ENCODE results near the gene STAB2. TPM values are rescaled to one million over a fixed set of nuclear protein-coding genes. Genes with fewer than 3 reads are reported as not detected.

Gene STAB2
- total and polyA plus RNA-seq, 7 experiments from 2014 or later = not detected

DNA sequence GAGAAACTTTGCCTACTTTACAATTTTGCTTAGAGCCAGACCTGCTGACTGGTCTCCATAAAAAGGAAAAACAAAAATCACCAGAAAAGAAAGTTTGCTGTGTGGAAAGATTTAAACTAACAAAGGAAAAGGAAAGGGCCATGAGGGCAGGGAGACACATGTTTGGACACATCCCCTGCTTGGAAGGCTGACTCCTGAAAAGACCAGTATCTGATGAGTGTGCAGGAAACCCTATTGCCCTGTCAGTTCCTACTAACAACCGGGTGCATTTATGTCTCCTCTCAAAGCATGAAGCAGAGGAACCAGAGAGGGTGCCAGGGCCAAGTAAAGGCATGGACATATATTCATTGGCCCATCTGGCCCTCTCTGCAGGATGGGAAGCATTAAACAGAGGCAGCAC is 7.0 kb upstream of the STAB2 start:
- H3K4me3 ChIP-seq (ENCODE audit: low read length) = no peak overlapping the region
- Mint-ChIP-seq H3K36me3 (no peaks in the 10 kb centered on the region), H3K27me3 (peaks cover 35 to 46% (median 42%) of the 10 kb centered on the region in 5 donors), H3K27ac (no peak overlapping the region), H3K4me1 (peaks cover 0 to 7% (median 5%) of the 10 kb centered on the region in 7 donors), H3K4me3 (no peak overlapping the region), H3K9me3 (peaks cover 0 to 2% (median 0%) of the 10 kb centered on the region in 11 donors)
- no peaks in the 10 kb centered on the region for H3K4me1 ChIP-seq (ENCODE audit: control insufficient read depth in 2 of 2, insufficient read depth in 2 of 2, low read length in 2 of 2)
- no peaks in the 10 kb centered on the region for H3K27me3 ChIP-seq (ENCODE audit: control insufficient read depth in 2 of 2, insufficient read depth in 2 of 2, low read length in 2 of 2)
- ATAC-seq (no peak), DNase-seq (no peak)
- intact Hi-C loops (cut with micrococcal nuclease) = no loop called here
- no peak overlapping the region for H3K27ac ChIP-seq (ENCODE audit: low read depth, low read length)
- H3K9me3 ChIP-seq (ENCODE audit: control insufficient read depth in 2 of 3, low read length in 3 of 3) = no peaks in the 10 kb centered on the region
- no peaks in the 10 kb centered on the region for H3K36me3 ChIP-seq (ENCODE audit: control insufficient read depth in 2 of 3, insufficient read depth in 3 of 3, low read length in 3 of 3)
- CTCF ChIA-PET = no interaction called here
- POLR2A ChIA-PET = no interaction called here

- no peaks in the 10 kb centered on the region for H3K36me3 Mint-ChIP-seq
- peaks cover 20 to 31% (median 27%) of the 10 kb centered on the region in 5 donors for H3K27me3 Mint-ChIP-seq
- no peaks in the 10 kb centered on the region for H3K27me3 ChIP-seq (ENCODE audit: control insufficient read depth in 2 of 2, insufficient read depth in 2 of 2, low read length in 2 of 2)
- H3K4me3 ChIP-seq (ENCODE audit: low read length) = no peak overlapping the region
- no peaks in the 10 kb centered on the region for H3K4me1 ChIP-seq (ENCODE audit: control insufficient read depth in 2 of 2, insufficient read depth in 2 of 2, low read length in 2 of 2)
- ChIA-PET POLR2A (no interaction called here), CTCF (no interaction called here)
- intact Hi-C loops (cut with micrococcal nuclease) = no loop called here
- H3K36me3 ChIP-seq (ENCODE audit: control insufficient read depth in 2 of 3, insufficient read depth in 3 of 3, low read length in 3 of 3) = no peaks in the 10 kb centered on the region
- DNase-seq = no peak
- no peaks in the 10 kb centered on the region for H3K9me3 Mint-ChIP-seq
- H3K4me3 Mint-ChIP-seq = no peak overlapping the region
- no peaks in the 10 kb centered on the region for H3K9me3 ChIP-seq (ENCODE audit: control insufficient read depth in 2 of 3, low read length in 3 of 3)
- ATAC-seq = no peak
- H3K4me1 Mint-ChIP-seq = no peaks in the 10 kb centered on the region
- no peak overlapping the region for H3K27ac ChIP-seq (ENCODE audit: low read depth, low read length)
- no peak overlapping the region for H3K27ac Mint-ChIP-seq
Observed at GRCh38 chr12:103583008-103583407, 4.1 kb upstream of the STAB2 start.

DNA sequence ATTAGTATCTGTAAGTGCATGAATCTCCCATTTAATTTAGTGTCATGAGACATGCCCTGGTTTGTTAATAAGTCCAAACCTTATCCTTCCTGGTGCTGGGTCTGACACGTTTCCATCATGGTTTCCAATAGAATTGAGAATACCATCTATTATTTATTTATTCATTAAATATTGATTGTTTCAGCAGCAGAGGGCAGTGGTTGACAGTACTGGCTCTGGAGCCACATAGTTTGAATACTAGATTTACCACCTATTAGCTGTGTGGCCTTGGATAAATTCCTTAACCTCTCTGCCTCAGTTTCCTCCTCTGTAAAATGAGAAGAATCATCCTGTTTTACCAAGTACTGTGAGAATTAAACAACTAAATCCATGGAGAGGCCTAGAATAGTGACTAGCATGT is 941 bp upstream of the STAB2 start:
- intact Hi-C loops (cut with micrococcal nuclease) = no loop called here
- ChIA-PET CTCF (no interaction called here), POLR2A (no interaction called here)
- no peak overlapping the region for H3K27ac Mint-ChIP-seq
- no peaks in the 10 kb centered on the region for H3K36me3 Mint-ChIP-seq
- H3K27me3 Mint-ChIP-seq = peaks cover 7 to 21% (median 19%) of the 10 kb centered on the region in 5 donors
- DNase-seq (no peak), ATAC-seq (no peak)
- Histone ChIP-seq H3K9me3 (ENCODE audit: control insufficient read depth in 2 of 3, low read length in 3 of 3) (no peaks in the 10 kb centered on the region), H3K4me3 (ENCODE audit: low read length) (no peak overlapping the region), H3K27ac (ENCODE audit: low read depth, low read length) (no peak overlapping the region), H3K4me1 (ENCODE audit: control insufficient read depth in 2 of 2, insufficient read depth in 2 of 2, low read length in 2 of 2) (no peaks in the 10 kb centered on the region), H3K36me3 (ENCODE audit: control insufficient read depth in 2 of 3, insufficient read depth in 3 of 3, low read length in 3 of 3) (no peaks in the 10 kb centered on the region), H3K27me3 (ENCODE audit: control insufficient read depth in 2 of 2, insufficient read depth in 2 of 2, low read length in 2 of 2) (no peaks in the 10 kb centered on the region)
- H3K4me3 Mint-ChIP-seq = no peak overlapping the region
- no peaks in the 10 kb centered on the region for H3K9me3 Mint-ChIP-seq
- no peaks in the 10 kb centered on the region for H3K4me1 Mint-ChIP-seq

DNA sequence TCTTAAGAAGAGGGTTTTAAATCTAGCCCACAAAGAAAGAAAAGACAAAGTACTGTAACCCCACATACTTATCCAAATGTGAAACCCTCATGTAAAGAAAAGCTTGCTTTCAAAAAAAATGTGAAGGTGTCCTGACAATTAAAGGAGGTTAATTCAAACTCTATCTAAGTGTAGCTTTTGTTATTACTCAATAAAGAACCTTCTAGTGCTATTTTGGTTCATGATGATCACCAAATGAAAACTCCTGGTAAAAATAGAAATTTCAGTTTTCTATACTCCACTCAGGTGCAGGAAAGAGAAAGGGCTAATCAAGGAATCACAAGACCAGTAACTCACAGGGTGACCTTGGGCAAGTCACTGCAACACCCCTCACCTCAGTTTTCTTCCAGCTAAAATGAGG is 1.6 kb downstream of the STAB2 start:
- Histone ChIP-seq H3K9me3 (ENCODE audit: control insufficient read depth in 2 of 3, low read length in 3 of 3) (no peaks in the 10 kb centered on the region), H3K27ac (ENCODE audit: low read depth, low read length) (no peak overlapping the region), H3K27me3 (ENCODE audit: control insufficient read depth in 2 of 2, insufficient read depth in 2 of 2, low read length in 2 of 2) (no peaks in the 10 kb centered on the region), H3K4me1 (ENCODE audit: control insufficient read depth in 2 of 2, insufficient read depth in 2 of 2, low read length in 2 of 2) (no peaks in the 10 kb centered on the region), H3K4me3 (ENCODE audit: low read length) (no peak overlapping the region), H3K36me3 (ENCODE audit: control insufficient read depth in 2 of 3, insufficient read depth in 3 of 3, low read length in 3 of 3) (no peaks in the 10 kb centered on the region)
- no peak overlapping the region for H3K4me3 Mint-ChIP-seq
- no peak overlapping the region for H3K27ac Mint-ChIP-seq
- H3K4me1 Mint-ChIP-seq = no peaks in the 10 kb centered on the region
- DNase-seq (no peak), ATAC-seq (no peak)
- H3K27me3 Mint-ChIP-seq = peaks cover 3 to 21% (median 13%) of the 10 kb centered on the region in 5 donors
- peaks cover 0 to 3% (median 0%) of the 10 kb centered on the region in 5 donors for H3K36me3 Mint-ChIP-seq
- intact Hi-C loops (cut with micrococcal nuclease) = no loop called here
- ChIA-PET POLR2A (no interaction called here), CTCF (interaction anchor here (0.7 kb wide), 1 partner anchor 16 kb away, joined by 3 read pairs; no protein-coding TSS in a partner anchor)
- H3K9me3 Mint-ChIP-seq = peaks cover 0 to 4% (median 0%) of the 10 kb centered on the region in 11 donors

GRCh38 chr12:103589517-103589916 is 2.4 kb downstream of the STAB2 start:
- H3K27me3 Mint-ChIP-seq = peaks cover 0 to 17% (median 8%) of the 10 kb centered on the region in 5 donors
- Histone ChIP-seq H3K36me3 (ENCODE audit: control insufficient read depth in 2 of 3, insufficient read depth in 3 of 3, low read length in 3 of 3) (no peaks in the 10 kb centered on the region), H3K27ac (ENCODE audit: low read depth, low read length) (no peak overlapping the region), H3K27me3 (ENCODE audit: control insufficient read depth in 2 of 2, insufficient read depth in 2 of 2, low read length in 2 of 2) (no peaks in the 10 kb centered on the region), H3K4me3 (ENCODE audit: low read length) (no peak overlapping the region), H3K4me1 (ENCODE audit: control insufficient read depth in 2 of 2, insufficient read depth in 2 of 2, low read length in 2 of 2) (no peaks in the 10 kb centered on the region), H3K9me3 (ENCODE audit: control insufficient read depth in 2 of 3, low read length in 3 of 3) (no peaks in the 10 kb centered on the region)
- DNase-seq (no peak), ATAC-seq (no peak)
- ChIA-PET POLR2A (no interaction called here), CTCF (no interaction called here)
- H3K9me3 Mint-ChIP-seq = peaks cover 0 to 4% (median 0%) of the 10 kb centered on the region in 11 donors
- peaks cover 0 to 3% (median 0%) of the 10 kb centered on the region in 5 donors for H3K36me3 Mint-ChIP-seq
- no peaks in the 10 kb centered on the region for H3K4me1 Mint-ChIP-seq
- no peak overlapping the region for H3K4me3 Mint-ChIP-seq
- intact Hi-C loops (cut with micrococcal nuclease) = no loop called here
- H3K27ac Mint-ChIP-seq = no peak overlapping the region

- peaks cover 0 to 17% (median 4%) of the 10 kb centered on the region in 5 donors for H3K27me3 Mint-ChIP-seq
- no peak overlapping the region for H3K27ac Mint-ChIP-seq
- ChIA-PET CTCF (no interaction called here), POLR2A (no interaction called here)
- H3K4me1 Mint-ChIP-seq = no peaks in the 10 kb centered on the region
- Histone ChIP-seq H3K4me1 (ENCODE audit: control insufficient read depth in 2 of 2, insufficient read depth in 2 of 2, low read length in 2 of 2) (no peaks in the 10 kb centered on the region), H3K27me3 (ENCODE audit: control insufficient read depth in 2 of 2, insufficient read depth in 2 of 2, low read length in 2 of 2) (no peaks in the 10 kb centered on the region), H3K4me3 (ENCODE audit: low read length) (no peak overlapping the region), H3K9me3 (ENCODE audit: control insufficient read depth in 2 of 3, low read length in 3 of 3) (no peaks in the 10 kb centered on the region), H3K27ac (ENCODE audit: low read depth, low read length) (no peak overlapping the region), H3K36me3 (ENCODE audit: control insufficient read depth in 2 of 3, insufficient read depth in 3 of 3, low read length in 3 of 3) (no peaks in the 10 kb centered on the region)
- peaks cover 0 to 4% (median 0%) of the 10 kb centered on the region in 11 donors for H3K9me3 Mint-ChIP-seq
- DNase-seq = no peak
- H3K36me3 Mint-ChIP-seq = peaks cover 0 to 3% (median 0%) of the 10 kb centered on the region in 5 donors
- no peak for ATAC-seq
- intact Hi-C loops (cut with micrococcal nuclease) = no loop called here
- H3K4me3 Mint-ChIP-seq = no peak overlapping the region
Observed at GRCh38 chr12:103590271-103590670, 3.2 kb downstream of the STAB2 start.

DNA sequence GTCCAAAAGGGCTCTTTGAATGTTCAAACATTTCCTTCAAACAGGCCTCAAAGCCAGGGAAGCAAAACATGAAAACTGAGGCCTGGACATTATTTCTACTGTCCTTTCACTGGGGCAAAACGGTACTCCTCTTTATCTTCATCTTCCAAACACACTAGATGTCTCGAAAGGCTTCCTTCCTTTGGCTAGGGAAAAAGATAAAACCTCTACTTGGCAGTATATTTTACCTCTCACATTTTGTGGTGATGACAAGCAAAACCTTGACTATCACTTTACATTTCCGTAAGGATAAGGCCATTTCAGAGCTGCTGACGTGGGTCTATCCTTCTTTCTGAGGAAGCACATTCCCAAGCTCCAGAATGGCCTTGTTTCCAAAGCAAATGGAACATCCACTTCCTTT is 9.9 kb downstream of the STAB2 start:
- no peak overlapping the region for H3K4me3 Mint-ChIP-seq
- CTCF ChIA-PET = no interaction called here

More for the DNA sequence above, 9.9 kb downstream of the STAB2 start:
- Histone ChIP-seq H3K27ac (ENCODE audit: low read depth, low read length) (no peak overlapping the region), H3K9me3 (ENCODE audit: control insufficient read depth in 2 of 3, low read length in 3 of 3) (no peaks in the 10 kb centered on the region), H3K36me3 (ENCODE audit: control insufficient read depth in 2 of 3, insufficient read depth in 3 of 3, low read length in 3 of 3) (no peaks in the 10 kb centered on the region), H3K27me3 (ENCODE audit: control insufficient read depth in 2 of 2, insufficient read depth in 2 of 2, low read length in 2 of 2) (no peaks in the 10 kb centered on the region), H3K4me3 (ENCODE audit: low read length) (no peak overlapping the region), H3K4me1 (ENCODE audit: control insufficient read depth in 2 of 2, insufficient read depth in 2 of 2, low read length in 2 of 2) (no peaks in the 10 kb centered on the region)
- H3K36me3 Mint-ChIP-seq = peaks cover 0 to 3% (median 0%) of the 10 kb centered on the region in 5 donors
- DNase-seq (no peak), ATAC-seq (no peak)
- H3K4me1 Mint-ChIP-seq = no peaks in the 10 kb centered on the region
- POLR2A ChIA-PET = no interaction called here
- peaks cover 0 to 4% (median 0%) of the 10 kb centered on the region in 11 donors for H3K9me3 Mint-ChIP-seq
- H3K27me3 Mint-ChIP-seq = peaks cover 8 to 20% (median 9%) of the 10 kb centered on the region in 5 donors
- H3K27ac Mint-ChIP-seq = no peak overlapping the region
- intact Hi-C loops (cut with micrococcal nuclease) = no loop called here
